ENCODE results near the gene CD59. TPM values are rescaled to one million over a fixed set of nuclear protein-coding genes. Genes with fewer than 3 reads are reported as not detected.

Gene CD59, protein sequence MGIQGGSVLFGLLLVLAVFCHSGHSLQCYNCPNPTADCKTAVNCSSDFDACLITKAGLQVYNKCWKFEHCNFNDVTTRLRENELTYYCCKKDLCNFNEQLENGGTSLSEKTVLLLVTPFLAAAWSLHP
- 246 and 312 TPM in 2 replicates for total RNA-seq (2014; rRNA removed; shearing (Covaris generic))

GRCh38 chr11:33736148-33736812 lies at the start of gene CD59:
TSS of gene CD59 (minus strand) at chr11:33736423. CDS start at chr11:33722445, 13,978 bp downstream.
- DNase-seq (ENCODE audit: low read depth) = peak; percentile 97

- DNase-seq (ENCODE audit: low read depth) = no peak
These were observed 49.4 kb upstream of the CD59 start for GRCh38 chr11:33785609-33786008.

DNA sequence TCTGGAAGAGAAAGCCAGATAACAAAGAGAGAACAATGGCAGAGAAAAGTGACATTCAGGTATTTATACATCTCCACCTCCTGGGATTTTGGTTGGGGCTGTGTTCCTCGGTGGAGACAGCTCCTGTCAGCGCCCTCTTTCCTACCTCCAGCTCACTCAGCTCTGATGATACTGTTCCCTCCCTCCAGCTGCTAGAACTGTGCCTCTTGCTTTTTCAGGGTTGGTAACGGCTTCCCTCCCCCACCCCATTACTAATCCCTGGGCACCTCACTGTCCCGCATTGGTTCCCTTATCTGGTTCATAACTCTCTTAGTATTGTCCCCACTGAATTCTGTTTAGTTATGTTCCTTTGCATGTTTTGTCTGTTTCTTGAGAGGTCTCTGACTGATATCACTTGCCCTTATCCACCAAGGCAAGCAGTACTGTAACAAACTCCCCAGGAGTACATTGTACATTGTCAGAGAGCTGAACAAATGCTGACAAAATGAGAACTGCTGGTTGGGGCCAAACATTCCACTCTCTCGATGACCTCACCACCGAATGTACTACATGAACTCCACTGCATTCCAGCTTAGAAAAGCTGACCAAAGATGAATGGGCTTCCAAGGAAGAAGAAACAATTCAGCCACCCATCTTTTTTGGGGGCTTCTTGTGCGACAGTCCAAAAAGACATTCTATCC lies 43.8 kb upstream of the CD59 start:
- peak; percentile 56 for DNase-seq (ENCODE audit: low read depth)

DNA sequence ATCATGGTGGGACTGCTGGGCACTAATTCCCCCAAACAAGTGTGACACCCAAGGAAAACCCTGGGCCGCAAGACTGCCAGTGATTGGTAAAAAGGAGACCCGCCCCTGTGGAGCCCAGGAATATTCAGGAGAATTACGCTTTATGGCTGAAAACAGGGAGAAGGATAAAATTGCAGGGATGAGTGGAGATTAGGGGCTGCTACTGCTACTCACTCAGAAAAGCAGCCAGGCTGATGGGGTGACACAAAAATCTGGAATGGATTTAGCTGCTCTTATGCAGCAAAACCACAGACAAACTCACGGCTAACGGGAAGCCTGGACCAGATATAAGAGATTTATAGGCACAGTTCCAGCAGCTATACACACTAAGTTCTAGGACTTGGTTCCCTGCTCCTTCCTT lies 42.5 kb upstream of the CD59 start:
- DNase-seq (ENCODE audit: low read depth) = peak; percentile 32

DNA sequence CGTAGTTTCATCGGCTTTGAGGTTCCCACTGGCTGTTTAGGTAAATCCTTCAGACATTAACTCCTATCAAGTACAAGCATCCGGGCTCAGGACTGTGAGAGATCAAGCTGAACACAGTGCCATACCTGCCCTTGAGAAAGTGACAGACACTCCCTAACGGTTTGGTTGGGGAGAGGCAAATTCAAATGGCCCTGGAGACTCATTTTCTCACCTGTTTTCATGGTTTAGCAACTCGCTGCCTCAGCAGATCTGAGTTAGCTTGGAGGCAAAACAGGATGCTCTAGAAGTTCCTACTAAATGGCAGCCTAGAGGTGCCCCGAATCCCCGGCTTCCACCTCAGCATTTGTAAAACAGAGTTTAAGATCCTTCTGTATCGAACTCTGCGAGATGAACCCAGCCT lies 41.7 kb upstream of the CD59 start:
- DNase-seq (ENCODE audit: low read depth) = no peak

- no peak for DNase-seq (ENCODE audit: low read depth)
These were observed 39.7 kb upstream of the CD59 start for GRCh38 chr11:33775832-33776470.

- DNase-seq (ENCODE audit: low read depth) = no peak
These were observed 39.2 kb upstream of the CD59 start for GRCh38 chr11:33775467-33775807.

GRCh38 chr11:33774736-33775466 lies 38.7 kb upstream of the CD59 start:
- DNase-seq (ENCODE audit: low read depth) = peak; percentile 24

DNA sequence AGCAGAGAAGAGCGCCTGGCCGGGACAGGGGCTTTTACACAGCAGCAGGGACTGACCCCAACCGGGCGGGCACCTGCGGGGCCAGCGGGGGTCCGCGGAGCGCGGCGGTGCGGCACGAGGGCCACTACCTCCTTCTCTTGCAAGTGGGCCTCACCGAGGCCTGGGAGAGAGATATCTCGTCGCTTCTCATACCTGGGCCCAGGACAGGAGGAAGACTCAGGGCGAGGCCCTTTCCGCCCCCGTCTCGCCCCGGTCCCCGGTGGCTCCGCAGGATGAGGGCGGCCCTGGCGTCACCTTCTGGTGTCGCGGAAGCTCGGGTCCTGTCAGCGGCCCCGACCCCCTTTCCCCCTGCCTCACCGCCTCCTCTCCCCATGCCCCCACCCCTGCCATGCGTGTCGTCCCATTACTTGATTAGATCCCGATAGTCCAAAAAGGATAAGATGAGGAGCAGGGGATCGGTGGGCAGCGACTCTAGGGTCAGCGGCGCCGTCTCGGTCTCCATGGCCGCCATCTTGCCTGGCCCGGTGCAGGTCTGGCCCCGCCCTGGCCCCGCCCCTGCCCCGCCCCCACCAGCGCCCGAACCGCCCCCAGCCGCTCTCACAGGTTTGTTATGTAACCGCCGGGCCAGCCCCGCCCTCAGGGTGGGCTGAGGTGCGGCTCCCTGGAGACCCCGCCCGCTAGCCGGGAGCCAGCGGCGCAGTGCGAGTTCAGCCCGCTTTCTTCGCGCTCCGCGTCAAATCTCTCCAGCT lies 37.9 kb upstream of the CD59 start, which contains the start of gene FBXO3:
Gene FBXO3, minus strand, starts transcription at position 534 of the 749 bp plus-strand sequence. Its CDS starts 23 bp downstream, at position 511.
- peak; percentile 88 for DNase-seq (ENCODE audit: low read depth)

DNA sequence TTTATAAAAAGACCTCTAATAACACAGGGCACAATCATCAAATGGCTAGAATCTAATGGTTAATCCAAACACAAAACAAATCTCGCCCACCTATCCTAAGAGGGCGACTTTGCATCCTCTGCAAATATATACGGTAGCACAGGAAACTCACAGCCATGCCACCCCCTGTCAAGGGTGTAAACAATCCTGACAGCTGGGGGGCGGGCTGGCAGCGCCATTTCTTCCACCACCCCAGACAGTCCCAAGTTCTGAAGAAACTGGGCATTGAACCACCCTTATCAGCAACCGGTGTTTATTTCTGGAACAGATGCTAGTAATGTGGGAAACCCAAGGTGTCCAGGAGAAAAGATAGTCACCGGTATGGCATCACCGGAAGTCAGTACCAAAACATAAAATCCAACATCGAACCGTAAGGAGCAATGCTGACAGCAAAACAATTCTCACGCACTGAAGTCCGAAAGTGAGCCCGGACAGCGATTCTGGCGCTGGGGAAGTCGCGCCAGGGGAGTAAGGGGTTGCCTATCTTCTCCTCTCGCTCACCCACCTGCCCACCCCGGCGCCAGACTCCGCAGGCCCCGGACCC lies 37.3 kb upstream of the CD59 start:
- DNase-seq (ENCODE audit: low read depth) = peak; percentile 21

- DNase-seq (ENCODE audit: low read depth) = no peak
These were observed 36.6 kb upstream of the CD59 start for GRCh38 chr11:33772870-33773269.

DNA sequence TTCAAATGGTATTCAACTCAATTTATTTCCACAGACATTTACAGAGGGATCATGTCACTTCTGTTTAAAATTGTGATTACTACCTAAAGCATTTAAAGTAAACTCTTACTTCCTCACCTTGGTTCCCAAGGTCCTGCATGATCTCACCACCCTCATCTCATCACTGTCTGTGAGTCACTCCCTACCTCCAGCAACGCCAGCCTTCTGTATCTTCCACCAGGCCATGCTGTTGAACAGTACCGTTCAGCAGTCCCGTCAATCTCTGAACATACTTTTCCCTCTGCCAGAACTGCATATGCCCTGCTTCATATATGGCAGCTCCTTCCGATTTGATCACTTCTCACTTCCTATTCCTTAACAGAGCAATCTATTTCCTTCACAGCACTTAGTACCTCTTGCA lies 36.1 kb upstream of the CD59 start:
- peak; percentile 71 for DNase-seq (ENCODE audit: low read depth)

DNA sequence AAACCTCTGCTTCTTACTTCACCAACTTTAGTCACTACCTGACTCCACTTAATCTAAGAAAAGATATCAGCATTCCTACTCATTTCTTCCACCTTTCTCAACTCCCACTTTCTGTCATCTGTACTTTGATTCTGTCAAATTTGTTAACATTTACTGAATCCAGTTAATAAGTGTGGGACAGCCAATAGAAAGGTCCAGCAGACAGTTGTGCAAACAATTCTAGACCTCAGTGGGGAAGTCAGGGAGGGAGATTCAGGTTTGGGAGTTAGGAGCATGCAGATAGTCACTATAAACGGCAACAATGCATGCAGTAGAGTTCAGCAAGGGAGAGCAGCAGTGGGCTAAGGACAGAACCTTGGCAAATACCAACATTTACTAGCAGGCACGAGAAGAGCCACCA lies 34.0 kb upstream of the CD59 start:
- DNase-seq (ENCODE audit: low read depth) = no peak

- no peak for DNase-seq (ENCODE audit: low read depth)
These were observed 33.3 kb upstream of the CD59 start for GRCh38 chr11:33769542-33769941.

DNA sequence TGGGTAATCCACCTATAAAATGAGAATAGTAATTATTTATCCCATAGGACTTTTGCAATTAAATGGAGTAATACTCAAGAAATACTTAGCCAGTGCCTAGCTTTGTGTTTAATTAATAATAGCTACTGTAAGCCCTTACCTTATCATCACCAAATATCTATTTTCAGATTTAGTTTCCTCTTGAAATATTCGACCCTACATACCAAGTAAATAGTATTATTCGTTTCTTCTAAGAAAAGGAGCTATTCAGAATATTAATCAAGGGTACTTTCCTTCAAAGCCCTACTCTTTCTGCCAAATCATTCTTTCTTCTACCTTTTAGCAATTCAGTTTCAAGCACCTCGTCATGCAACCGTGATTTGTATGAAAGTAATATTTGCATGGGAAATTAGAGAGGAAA lies 31.4 kb upstream of the CD59 start:
- no peak for DNase-seq (ENCODE audit: low read depth)

GRCh38 chr11:33766085-33766484 lies 29.9 kb upstream of the CD59 start:
- DNase-seq (ENCODE audit: low read depth) = no peak

DNA sequence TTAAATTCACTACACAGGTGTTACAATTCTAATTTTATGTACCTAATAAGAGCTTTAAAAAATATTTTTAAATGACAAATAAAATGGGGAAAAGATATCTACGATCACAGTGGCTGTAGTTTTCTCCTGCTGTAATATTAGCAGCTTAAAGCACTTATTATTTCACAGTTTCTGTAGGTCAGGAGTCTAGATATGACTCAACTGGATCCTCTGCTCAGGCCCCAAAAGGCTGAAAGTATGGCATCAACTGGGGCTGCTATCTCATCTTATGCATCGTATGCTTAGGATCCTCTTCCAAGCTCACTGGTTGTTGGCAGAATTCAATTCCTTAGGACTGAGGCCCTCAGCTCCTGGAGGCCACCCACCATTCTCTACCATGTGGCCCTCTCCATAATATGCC lies 25.2 kb upstream of the CD59 start:
- DNase-seq (ENCODE audit: low read depth) = no peak

GRCh38 chr11:33753304-33753967 lies 17.2 kb upstream of the CD59 start:
- peak; percentile 65 for DNase-seq (ENCODE audit: low read depth)

GRCh38 chr11:33751878-33752277 lies 15.7 kb upstream of the CD59 start:
- DNase-seq (ENCODE audit: low read depth) = no peak

DNA sequence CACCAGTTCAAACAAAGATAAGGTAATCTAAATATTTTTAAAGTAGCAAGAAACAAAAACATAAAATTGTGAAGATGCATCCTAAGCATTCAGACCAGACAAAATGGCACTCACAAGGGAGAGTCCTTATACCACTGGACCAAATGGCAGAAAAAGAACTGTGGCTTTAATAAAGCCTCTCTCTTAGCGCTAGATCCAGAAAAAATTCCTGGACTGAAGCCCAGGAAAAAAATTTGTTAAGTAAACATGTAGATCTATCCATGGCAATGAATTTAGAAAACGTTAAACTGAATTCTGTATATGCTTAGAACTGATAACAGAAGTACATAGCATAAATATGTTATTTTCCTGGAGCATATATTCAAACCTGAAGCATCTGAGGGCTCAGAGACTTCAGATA lies 11.8 kb upstream of the CD59 start:
- DNase-seq (ENCODE audit: low read depth) = no peak

Data from Daoy (cell line).